Limb (tissue), 2 donors: ENCODE measurements around the gene FOXL2.

Source experiments
- DNase-seq, 2 donors: peaks; one replicate each; pipeline ENCODE4 v3.0.0-alpha.2; 2016; ENCODE audit errors: extremely low spot score in 2 of 2

Gene FOXL2

DNA sequence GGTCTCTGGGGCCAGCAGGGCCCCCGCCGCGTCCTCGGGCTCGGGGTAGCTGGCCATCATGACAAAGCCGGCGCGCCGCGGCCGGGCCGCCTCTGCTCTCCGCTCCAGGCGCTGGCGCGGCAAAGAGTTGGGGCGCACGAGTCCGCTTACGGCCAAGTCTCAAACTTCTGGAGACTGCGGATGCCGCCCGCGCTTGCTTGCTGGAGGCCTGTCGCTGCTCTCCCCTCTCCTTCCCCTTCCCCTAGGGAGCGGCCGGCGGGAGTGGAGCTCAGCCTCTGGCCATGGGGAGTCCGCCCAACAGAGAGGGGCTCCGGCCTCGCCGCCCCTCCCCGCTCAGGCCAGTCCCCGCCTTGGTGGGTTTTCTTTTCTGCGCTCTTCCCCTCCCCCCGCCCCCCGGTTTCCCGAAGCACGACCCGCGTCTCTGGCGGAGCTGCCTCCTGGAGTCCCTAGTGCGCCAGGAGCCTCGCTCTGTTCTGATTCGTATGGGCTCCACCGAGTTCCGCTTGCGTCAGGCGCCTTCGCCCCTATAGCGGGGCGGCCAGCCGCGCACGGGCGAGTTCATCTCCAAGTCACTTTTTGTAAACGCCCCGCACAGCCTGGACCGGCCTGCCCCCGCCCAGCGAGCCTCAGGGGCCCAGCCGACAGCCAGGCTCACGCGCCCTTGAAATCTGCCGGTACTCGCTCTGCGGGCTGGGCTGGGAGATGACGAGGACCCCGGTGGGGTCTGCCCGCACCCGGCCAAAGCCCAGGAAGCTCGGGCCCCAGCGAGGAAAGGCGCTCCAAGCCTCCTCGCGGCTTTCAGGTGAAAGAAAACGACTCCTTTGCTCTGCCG, at the start of gene FOXL2, which contains the start of gene FOXL2NB:
Gene FOXL2 (minus strand): TSS at position 475 of the 832 bp plus-strand sequence. CDS start 415 bp downstream, at position 60.
Gene FOXL2NB (plus strand): TSS at position 555 of the 832 bp plus-strand sequence. CDS start 148 bp downstream, at position 703.
- DNase-seq = peak in 1 of 2 donors; percentile 63

DNA sequence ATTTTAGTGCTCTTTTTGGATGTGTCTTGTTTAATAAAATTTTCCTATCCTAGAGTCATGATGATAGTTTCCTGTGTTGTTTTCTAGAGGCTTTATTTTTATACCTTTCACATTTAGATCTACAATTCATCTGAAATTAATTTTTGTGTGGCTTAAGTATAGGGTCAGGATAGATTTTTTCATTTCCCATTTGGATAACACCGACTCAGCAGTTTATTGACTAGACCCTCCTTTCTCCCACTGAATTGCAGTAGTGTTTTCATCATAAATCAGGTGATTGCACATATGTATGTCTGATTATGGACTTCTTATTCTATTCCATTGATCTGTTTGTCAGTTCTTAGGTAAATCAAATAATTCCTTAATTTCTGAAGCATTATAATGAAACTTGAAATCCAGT, 48.8 kb upstream of the FOXL2 start:
- DNase-seq = no peak

DNA sequence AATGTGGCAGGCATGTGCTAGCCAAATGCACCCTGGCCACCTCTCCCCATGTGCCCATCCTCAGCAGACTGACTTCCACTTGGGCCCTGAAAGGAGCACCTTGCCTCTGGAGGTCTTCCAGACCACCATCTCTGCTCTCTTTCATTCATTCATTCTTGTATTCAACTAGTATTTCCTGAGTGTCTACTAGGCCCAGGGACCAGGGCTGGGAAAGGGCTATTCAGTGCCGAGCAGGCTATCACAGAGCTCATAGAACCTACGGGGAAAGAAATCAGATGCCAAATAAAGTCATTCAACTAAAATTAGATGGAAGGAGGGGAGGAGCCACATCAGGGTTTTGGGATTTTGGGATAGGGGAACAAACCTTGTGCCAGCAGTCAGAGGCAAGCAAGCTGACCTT, 40.2 kb upstream of the FOXL2 start:
- no peak for DNase-seq

DNA sequence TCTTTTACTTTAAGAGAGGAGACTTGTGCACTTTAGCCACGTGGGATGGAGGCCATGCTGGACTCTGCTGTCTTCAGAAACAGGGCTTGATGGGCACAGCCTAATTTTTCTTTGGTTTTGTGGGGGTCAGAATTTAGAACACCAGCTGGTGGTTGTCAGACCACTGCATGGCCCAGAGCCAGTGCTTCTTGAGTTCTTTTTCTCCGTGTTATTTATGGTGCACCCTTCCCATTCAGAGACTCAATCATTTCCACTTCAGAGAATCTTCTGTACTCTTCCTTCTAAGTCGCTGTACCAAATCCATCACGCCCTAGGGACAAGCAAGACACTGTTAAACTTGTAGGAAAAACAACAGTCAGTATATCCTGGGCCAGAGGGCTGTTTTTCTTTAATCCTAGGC, 39.0 kb upstream of the FOXL2 start:
- no peak for DNase-seq

DNA sequence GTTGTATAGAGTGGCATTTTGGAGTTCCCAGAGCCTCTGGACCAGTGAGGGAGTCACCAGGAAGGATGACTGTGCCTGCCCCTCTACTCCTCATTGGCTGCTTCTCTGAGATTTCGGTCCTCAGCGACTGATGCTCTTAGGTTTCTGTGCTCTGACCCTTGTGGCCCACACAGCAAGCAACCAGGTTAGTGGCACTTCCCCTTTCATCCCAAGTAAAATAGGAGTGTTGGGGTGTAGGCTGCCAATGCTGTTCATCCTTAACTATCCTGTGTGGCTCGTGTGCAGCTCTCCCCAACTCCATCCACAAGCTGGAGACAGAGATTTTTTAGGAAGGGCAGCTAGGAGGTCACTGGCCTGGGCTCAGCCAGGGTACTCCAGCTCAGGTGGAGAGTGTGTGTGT, 37.9 kb upstream of the FOXL2 start:
- DNase-seq = no peak

DNA sequence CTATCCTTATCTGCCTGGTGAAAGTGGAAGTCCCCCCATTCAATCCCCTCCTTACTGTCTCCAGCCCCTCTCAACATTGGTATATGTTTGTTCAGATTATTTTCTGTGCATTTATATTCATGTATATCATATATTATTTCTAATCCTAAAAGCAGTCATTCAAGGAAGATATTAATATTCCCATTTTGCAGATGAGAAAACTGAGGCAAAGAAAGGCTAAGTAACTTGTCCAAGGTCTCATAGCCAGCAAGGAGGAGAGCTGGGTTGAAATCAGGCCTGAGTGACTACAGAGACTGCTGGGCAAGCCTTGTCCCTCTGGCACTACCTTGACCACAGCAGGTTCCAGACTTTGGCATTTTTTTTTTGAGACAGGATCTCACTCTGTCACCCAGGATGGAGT, 29.1 kb upstream of the FOXL2 start:
- no peak for DNase-seq

DNA sequence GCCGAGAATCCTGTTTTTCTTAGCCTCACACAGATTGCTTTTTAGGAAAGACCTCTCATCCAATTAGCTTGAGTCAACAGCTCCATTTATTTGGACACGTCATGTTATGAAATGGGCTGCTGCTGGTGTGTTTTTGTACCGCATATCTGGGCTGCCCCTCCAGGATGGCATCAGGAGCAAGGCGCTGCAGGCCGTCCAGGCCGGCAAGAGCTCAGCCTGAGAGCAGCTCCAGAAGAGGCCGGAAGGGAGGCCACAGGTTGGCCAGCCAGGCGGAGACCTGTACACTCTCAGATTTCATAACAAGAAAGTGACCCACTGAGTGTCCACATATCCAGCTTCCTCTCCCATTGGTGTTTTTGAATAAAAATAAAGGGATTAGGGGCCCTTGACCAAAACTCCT, 28.4 kb upstream of the FOXL2 start:
- no peak for DNase-seq

DNA sequence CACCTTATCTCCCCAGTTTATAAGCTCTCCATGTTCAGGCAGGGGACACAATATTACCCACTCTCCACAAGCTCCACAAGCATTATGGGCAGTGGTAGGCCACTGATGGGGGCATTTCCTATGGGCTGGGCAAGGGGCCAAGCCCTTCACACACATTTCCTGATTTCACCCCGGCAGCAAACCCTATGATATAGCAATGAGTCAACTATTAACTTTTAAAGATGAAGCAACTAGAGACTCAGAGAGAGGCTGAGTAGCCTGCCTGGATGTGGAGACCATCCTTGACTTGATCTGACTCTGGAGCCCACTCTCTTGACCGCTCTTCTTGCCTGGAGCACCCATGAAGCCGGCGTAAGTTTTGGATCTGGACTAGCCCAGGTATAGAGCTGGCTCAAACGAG, 27.5 kb upstream of the FOXL2 start:
- no peak for DNase-seq

DNA sequence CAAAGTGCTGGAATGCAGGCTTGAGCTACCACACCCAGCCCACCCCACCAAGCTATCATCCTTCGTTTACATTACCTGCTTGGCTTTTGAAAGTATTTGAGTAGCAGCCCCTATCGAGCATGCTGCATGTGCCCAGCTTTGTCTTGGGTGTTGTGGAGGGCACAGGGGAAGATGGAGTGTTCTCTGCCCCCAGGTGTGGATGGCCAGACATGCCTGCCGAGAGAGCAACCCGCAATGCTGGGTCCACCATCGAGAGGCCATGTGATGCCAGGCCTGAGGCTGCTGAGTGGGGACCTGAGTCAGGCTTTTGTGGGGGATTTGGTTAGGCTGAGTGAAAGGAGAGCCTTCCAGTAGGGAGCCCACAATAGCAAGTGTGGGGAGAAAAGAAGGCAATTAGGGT, 26.0 kb upstream of the FOXL2 start:
- no peak for DNase-seq

DNA sequence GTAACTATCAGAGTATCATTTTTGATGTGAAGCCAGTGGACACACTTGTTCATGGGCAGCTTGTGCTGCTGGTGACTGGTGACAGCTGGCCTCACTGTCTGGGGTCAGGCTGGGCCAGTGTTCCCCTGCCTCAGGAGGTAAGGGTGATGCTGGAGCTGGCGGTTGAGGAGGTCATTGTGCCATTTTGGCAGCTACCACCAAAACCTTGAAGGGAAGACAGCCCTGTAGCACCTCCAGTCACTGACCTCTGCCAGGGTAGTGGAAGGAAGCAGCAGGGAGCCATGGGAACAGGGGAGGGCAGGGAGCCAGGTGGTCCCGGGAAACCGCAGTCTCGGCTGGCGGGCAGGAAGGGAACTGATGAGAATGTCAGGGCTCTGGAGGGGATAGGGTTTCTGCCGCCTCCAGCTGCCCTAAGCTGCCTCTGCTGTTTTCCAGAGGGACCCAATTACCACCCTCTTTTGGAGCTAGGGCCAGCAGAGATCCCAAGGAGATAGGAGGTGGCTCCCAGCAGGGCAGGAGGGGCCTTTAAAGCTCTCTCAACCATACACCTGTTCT, 24.9 kb upstream of the FOXL2 start:
- no peak for DNase-seq

DNA sequence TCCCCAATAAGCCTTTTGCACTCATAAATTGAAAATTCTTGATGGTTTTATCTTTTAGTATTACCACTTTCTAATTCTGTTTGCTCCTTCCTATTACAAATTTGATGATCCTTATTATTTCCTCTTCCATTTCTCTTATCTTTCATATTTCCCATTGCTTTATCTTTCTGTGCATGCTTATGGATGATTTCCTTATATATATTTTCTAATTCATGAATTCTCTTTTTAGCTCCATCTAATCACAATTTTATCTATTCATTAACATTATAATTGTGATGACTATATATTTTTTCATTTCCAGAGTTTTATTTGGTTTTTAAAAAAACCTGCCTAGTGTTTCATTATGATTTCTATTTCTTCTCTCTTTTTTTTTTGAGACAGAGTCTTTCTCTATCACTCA, 18.0 kb upstream of the FOXL2 start:
- DNase-seq = no peak

DNA sequence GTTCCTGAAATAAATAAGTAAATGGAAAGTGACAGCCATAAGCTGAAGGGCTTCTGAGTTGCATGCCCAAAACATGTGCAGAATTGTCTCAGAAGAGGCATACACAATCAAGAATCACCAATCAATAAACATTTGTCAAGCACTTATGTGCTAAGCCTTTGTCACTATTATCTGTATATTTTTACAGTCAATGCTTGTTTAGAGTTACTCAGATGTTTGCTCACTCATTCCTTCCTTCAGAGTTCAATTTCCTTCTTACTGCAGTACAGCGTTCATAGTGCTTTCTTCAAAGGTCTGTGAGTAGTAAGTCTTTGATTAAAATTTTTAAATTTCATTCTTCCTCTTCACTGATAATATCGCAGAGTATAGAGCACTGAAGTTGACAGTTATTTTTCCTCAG, 17.3 kb upstream of the FOXL2 start:
- no peak for DNase-seq

DNA sequence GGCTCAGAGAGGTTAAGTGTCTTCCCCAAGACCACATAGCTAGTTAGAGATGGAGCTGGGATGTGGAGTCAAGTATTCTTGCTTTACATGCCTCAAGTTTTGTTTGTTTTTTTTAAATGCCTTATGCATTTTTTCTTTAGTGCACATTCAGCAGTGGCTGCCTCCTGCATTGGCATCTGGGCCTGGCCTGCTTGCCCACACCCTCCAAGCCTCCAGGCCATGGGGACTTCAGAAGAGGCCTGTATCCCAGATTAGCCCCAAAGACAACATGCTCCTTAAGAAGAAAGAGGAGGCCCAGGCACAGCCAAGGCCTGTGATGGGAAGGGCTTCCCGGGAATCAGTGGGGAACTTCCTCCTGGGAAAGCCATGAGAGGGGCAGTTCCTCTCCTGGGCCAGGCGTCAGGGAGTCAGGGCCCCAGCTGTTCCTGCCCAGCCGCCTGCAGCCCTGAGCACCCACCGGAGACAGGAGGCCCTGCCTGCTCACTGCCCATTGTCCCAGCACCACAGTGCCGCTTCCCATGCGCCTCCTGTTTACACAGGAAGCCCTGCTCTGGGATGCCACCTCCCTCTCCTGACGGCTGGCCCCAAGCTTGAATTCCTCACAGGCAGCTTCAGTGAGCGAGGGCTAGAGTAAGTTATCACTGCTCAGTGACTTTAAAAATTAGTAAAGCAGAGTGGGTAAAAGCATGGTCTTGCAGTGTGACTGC, 16.1 kb upstream of the FOXL2 start:
- DNase-seq = no peak

DNA sequence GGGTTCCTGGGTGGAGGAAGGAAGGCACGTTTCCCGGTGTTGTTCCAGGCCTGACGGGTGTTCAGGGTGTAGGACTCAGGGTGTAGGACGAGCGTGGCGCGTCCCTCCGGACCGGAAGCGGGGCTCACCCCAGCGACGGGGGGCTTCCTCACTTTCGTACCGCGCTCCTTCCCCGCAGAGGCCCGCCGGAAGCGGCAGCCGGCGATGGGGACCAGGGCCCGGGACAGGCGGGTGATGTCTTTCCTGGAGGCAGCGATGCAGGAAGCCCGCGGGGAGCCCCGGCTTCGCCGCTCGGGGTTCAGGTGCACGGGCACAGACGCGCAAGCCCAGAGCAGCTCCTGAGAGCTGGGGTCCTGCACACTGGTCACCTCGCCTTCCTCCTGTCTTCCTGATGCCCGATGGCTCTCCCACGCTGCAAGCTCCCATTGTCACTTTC, 13.5 kb upstream of the FOXL2 start:
- no peak for DNase-seq

DNA sequence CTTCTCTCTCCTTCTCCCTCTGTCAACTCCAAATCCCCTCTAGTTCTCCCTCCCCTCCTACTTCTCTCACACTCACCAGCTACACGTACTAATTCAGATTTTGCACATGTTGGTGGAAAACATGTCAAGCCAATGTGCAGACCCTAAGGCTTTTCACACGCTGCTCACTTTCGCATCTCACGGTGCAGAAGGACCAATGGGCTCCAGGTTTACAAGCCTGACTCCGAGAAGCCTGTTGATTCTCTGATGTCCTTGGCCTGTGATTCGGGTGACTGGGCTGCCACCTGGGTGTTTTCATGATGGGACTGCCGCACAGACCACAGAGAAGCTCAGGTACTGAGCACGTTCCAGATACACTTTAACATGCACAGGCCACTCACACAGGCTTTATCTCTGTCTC, 3.8 kb upstream of the FOXL2 start:
- DNase-seq = no peak

DNA sequence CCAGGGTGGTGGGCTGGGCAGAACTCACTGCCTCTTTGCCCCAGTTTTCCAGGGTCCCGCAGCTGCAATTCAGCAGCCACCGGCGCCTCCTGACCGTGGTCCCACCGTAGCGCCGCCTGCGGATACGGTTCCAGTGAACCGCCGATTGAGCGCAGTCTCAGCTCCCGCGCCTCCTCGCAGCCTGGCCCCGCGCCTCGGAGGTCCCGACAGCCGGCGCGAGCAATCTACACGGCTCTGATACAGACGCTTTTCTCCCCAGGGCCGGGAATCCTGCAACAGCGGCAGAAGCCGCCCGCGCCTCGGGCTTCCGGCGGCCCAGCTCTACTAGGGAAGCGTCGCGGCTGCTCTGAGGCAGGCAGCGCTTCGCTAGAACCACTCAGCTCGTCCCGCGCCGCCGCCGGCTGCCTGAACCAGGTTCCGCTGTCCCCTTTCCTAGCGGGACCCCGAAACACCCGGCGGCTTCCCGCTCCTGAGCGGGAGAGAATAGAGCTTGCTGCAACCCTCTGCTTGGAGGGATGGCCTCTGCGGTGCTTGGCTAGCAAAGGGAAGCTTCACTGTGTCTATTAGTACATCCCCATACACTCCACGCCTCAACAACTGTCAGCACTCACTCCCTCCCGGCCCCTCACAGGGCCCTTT, 3.2 kb upstream of the FOXL2 start:
- DNase-seq = peak; percentile 4 to 64

DNA sequence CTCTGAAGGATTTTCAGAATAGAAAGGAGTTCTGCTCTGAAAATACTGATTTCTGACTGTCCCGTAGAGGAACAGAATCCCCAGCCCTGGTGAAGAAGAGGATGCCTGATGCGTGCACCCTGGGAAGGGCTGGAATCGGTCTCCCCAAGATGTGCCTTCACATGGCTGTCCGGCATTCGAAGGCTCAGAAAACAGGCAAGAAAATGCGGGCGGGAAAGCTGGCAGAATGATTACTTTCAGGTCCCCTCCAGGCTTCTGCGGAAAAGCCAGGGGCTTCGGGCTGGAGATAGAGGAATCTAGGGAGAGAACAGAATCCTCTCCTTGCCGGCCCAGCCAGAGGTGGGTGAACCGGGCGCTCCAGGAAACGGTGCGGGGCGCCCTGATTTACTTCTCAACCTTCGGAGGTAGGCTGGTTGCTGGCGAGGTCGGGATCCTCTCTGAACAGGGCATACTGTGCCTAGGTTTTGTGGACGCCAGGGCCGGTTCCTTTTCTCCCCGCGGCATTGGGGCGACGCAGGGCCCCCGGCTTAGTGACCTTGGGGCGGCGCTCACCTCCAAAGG, 2.6 kb upstream of the FOXL2 start:
- no peak for DNase-seq

DNA sequence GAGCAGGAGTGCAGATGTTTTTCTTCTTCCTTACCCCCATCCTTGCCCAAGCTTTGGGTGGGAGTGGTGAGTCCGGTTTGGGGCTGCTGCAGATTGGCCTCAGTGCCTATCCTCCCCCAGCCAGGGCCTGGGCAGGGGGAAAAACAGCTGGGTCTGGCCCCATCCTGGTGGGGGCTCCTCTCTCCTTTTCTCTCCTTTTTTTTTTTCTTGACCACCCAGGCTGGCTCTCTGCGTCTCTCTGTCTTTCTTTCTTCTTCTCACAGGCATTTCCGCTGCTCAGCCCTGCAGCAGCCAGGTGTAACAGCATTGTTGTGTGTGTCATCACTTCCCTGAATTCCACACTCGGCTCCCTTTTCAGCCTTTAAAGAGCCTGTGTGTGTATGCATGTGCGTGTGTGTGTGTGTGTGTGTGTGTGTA, 2.1 kb upstream of the FOXL2 start:
- DNase-seq = no peak

DNA sequence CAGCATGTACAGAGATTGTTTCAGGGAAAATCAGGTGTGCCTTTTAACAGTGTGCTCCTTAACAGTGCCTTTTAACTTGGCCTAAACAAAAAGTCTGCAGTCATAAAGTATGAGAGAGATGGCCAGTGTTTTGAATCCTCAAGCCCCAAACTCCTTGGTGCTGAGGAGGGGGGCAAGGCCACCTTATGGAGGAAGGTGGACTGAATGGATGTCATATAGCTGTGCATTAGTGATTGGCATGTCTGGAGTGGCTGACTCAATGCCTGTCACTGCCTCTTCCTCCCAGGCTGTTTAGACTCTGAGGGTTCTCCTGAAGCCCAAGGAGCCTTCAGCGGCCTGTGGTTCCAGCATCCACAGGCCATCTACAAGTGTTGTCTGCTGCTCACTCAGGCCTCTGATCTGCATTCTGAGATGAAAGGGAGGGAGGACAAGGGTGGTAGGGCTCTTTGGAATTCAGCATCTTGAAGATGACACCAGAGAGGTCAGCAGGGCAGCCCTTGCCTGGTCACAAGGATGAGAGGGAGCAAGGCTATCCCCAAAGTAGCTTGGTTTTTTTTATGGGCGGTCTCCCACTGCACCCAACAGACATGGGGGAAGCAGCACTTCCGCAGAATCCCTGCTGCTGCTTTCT, 1.5 kb upstream of the FOXL2 start:
- DNase-seq = no peak

DNA sequence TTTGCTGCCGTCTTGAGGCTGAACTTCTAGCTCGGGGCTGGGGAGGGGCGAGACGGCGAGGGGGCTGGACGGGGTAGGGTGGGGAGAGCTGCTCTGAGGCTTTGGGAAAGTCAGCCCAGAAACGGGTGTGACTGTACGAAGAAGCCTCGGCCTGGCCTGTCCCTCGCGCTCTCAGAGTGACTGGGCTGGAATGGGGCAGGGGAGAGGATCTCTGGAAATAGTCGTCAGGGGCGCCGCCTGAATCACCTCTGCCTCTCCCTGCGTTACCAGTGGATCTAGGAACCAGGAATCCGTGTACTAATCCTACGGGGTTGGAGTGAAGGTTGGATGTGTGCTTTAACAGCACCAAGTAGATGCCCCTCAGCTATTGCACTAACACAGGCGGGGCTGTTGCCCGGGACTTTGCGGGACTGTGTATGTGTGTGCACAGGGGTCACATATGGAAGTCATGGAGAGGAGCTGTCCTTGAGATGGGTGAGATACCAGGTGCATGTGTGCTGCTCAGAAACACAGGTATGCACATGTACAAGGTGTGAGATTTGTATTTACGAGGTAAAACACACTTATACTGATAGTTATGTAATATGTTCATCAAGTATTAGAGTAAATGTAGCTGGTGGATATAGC, 671 bp upstream of the FOXL2 start:
- no peak for DNase-seq
